NCI-H2029 treated with DMSO at 0.1 percent for 48 hours (cell line): ENCODE data around the gene SLC35A2.

Source experiments
- DNase-seq: peaks from one replicate; lab custom pipeline; 2025; lab: John Stamatoyannopoulos, UW

SLC35A2 gene

GRCh38 chrX:48927123-48927522 is 15.7 kb upstream of the SLC35A2 start:
- no peak for DNase-seq

GRCh38 chrX:48924270-48924669 is 12.8 kb upstream of the SLC35A2 start:
- no peak for DNase-seq

GRCh38 chrX:48923771-48924170 is 12.3 kb upstream of the SLC35A2 start:
- no peak for DNase-seq

GRCh38 chrX:48920718-48921104 is 9.3 kb upstream of the SLC35A2 start:
- no peak for DNase-seq

- no peak for DNase-seq
These were observed 8.7 kb upstream of the SLC35A2 start for GRCh38 chrX:48919947-48920717.

DNA sequence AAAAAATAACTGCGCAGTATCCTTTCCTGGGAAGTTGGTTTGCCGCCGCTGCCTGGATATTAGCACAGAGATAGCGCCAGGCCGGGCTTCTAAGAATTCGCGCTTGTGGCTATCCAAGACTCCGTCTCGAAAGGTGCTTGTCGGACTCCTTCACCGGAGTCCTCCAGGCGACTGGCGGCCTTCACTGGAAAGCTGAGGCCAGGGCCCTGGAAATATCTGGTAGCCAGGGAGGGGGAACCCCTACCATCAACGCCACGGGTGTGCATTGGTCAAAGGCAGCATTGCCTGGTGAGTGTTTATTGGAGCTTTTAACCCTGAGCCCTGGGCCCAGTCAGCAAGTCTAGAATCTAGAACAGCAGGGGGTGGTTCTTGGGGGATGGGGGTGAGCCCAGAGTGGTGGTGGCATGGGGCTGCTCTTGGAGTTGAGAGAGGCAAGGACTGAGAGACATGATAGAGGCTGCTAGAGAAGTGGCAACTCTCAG is 8.0 kb upstream of the SLC35A2 start:
- DNase-seq: no peak

DNA sequence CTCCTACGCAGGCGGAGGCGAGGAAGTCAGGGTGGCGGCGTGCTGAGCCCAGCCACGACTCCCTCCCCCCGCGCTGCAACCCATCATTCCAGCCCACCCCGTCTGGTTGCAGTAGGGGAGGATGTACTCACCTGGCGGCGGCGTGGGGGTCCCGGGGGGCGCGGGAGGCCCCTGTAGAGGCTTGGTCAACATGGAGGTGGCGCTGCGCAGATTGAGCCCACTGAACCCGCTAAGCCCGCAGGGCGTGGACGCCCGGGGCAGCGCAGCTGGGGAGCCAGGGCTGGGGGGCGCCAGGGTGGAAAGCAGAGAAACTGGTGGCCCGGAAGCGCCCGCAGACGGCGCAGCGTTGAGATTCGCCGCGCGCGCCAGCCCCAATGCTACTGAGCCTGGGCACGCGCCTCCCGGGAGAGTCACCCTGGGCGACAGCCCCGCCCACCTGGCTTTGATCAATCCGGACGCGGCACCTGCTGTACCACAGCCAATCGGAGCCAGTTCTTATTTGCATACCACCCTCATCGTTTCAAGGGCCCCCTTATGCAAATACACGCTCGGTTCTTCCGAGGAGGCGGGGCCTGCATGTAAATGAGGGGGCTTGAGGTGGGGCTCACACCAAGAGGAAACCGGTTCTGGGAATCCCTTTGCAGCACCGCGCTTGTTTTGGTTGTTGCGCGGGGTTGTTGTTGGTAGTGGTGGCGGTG is 7.3 kb upstream of the SLC35A2 start, which contains the start of gene PIM2:
TSS of gene PIM2 (minus strand) at position 382 of the 698 bp plus-strand sequence. CDS start at position 192, 190 bp downstream.
- peak; percentile 85 for DNase-seq

DNA sequence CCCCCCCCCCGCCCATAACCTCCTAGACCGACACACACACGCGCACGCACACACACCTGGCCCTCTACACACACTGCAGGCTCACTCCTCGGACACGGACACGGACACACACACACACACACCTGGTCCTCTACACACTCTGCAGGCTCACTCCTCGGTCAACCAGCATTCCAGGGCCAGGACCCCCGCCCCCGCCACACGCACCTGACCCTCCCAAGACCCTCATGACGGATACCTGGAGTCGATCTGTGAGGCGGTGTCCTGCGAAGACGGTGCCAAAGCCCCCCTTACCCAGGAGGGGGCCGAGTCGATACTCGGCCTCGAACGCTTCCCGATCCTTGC is 6.8 kb upstream of the SLC35A2 start:
- DNase-seq: no peak

- DNase-seq: peak; percentile 69
These were observed 5.9 kb upstream of the SLC35A2 start for GRCh38 chrX:48917139-48918001.

DNA sequence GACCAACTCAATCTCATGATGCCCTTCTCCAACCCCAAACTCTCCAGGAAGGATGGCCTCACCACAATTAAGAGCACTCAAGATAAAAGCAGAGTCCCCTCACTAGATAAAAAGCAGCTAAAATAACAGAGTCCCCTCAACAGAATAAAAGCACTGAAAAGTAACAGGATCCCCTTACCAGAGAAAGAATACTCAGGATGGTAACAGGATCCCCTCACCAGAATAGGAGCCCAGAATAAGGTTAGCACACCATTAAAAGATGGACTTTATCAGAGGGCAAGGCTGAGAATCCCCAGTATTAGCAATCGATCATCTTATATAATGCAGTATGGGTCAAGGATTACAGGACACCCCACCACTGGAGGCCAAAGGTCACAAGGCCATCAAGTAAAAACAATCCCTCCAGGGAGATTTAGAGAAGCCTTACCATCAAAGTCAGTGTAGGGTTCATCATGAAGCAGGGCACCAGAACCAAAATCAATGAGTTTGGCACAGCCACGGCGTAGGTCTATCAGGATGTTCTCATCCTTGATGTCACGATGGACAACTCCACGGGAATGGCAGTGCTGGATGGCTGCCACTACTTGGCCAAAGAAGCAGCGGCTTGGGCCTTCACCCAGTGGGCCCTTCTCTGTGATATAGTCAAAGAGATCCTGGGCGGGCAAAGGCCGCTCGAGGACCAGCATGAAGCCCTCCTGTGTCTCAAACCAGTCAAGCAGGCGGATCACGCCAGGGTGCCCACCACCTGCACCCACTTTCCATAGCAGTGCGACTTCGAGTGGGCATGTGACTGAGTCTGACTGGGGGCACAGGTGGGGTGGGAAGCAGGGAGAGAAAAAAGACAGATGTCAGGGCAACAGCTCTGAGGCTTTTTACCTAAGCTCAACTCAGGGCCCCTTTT is 3.4 kb upstream of the SLC35A2 start:
- DNase-seq: no peak

- DNase-seq: no peak
These were observed 2.3 kb upstream of the SLC35A2 start for GRCh38 chrX:48913605-48914366.

GRCh38 chrX:48910926-48911411 is 477 bp downstream of the SLC35A2 start:
- no peak for DNase-seq

- DNase-seq: no peak
These were observed 1.6 kb downstream of the SLC35A2 start for GRCh38 chrX:48909703-48910294.

DNA sequence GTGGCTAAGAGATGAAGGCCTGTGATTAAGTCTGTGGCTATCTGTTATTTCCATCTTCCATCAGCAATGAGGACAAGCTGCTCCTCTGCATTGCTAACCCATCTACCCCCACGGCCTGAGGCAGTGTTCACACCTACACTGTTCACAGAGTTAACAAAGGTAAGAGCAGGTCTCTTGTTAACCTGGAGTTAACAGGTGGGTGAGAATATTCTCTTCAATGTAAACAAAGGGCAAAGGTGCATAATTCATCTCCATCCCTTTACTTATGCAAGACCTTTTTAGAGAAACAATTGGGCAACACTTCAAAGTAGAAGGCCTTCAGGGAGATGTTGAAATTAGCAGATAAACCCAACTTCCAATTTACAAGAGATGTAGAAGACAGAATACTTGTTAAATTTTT is 2.8 kb downstream of the SLC35A2 start:
- DNase-seq: no peak

DNA sequence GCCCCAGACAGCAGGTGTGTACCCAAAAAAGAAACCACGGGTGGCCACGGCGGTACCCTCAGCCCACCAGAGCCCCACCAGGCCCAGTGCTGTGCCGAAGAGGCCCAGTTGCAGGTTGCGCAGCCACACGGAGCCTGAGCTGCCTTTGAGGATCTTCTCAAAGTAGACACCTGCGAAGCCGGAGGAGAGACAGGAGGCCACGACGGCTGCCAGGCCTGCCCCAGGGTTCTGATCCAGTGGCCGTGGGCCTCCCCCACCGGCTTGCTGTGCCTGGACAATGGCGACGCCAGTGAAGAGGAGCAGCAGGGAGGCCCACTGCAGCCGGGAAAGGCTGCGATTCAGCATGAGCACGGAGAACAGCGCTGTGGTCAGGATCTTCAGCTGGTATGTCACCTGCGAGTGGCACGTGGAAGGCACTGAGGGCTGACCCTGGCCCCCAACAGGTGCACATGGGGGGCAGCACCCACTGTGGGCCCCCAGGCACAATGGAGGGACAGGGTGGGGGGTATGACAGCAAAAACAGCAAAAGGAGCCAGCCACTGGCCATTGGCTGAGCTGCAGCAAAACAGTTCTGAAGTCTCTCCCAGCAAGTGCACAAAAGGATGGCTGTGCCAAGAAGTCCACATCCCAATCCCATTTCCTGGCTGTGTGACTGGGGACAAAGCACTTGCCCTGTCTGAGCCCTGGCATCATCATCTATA is 6.2 kb downstream of the SLC35A2 start:
- DNase-seq: no peak

DNA sequence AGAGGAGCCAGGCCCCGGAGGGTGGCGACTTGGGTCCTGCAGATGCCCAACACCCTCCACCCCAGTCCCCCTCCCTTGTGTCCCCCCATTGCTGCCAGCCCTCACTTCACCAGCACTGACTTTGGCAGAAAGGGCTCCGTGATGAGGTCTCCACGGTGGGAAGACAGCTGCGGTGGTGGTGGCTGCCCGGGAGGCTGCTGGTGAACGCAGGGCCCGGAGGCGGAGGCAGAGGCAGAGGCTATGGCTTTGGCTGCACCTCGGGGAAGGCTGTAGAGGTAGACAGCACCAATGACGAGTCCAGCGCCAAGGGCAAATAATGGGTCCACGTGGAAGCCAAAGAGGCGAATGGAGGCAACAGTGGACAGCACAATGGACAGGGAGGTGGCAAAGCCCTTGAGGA is 6.8 kb downstream of the SLC35A2 start:
- no peak for DNase-seq

- no peak for DNase-seq
These were observed 7.3 kb downstream of the SLC35A2 start for GRCh38 chrX:48904180-48904579.

- DNase-seq: no peak
These were observed 8.2 kb downstream of the SLC35A2 start for GRCh38 chrX:48903290-48903689.

DNA sequence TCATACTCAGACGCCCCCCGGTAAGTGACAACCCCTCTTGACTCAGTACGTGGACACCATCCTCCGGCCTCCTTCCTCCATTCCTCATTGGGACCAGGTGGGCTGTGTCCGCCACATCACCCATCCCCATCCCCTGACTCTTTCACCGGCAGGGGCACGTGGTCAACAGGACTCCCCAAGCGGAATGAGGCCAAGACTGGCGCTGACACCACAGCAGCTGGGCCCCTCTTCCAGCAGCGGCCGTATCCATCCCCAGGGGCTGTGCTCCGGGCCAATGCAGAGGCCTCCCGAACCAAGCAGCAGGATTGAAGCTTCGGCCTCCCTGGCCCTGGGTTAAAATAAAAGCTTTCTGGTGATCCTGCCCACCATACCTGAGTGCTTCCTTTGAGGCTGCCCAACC is 8.7 kb downstream of the SLC35A2 start:
- DNase-seq: no peak

DNA sequence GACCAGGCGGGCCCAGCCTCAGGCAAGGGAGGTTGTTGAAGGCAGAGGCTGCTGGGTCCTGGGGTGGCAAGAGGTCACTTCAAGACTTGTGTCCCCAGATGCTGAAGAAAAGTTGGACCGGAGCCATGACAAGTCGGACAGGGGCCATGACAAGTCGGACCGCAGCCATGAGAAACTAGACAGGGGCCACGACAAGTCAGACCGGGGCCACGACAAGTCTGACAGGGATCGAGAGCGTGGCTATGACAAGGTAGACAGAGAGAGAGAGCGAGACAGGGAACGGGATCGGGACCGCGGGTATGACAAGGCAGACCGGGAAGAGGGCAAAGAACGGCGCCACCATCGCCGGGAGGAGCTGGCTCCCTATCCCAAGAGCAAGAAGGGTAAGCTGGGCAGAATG is 9.3 kb downstream of the SLC35A2 start:
- DNase-seq: no peak
